Rectal smooth muscle tissue (tissue), 1 donor: ENCODE data around the gene WDR31.
A peak's percentile ranks its signal among the peaks of the same experiment; 100 is the strongest.
"Not testable (repeated sequence)": the region's sequence is repeated elsewhere in the genome, so short reads cannot be mapped to it uniquely, and the experiment has no call there.

Source experiments
- H3K27ac ChIP-seq: one replicate; pipeline ENCODE4 v1.7.0; 2013; ENCODE audit warnings: low read depth, low read length, inconsistent platforms
- H3K27me3 ChIP-seq: one replicate; pipeline ENCODE4 v1.7.0; 2013; ENCODE audit warnings: low read length; ENCODE audit not compliant: control insufficient read depth, insufficient read depth
- H3K36me3 ChIP-seq: one replicate; pipeline ENCODE4 v1.7.0; 2013; ENCODE audit warnings: low read length; ENCODE audit not compliant: control insufficient read depth, insufficient read depth
- H3K4me1 ChIP-seq: one replicate; pipeline ENCODE4 v1.7.0; 2013; ENCODE audit warnings: low read length; ENCODE audit not compliant: control insufficient read depth, insufficient read depth
- H3K4me3 ChIP-seq: one replicate; pipeline ENCODE4 v1.7.0; 2013; ENCODE audit warnings: low read length
- H3K9ac ChIP-seq: one replicate; pipeline ENCODE4 v1.7.0; 2013; ENCODE audit warnings: low read length

The WDR31 gene

DNA sequence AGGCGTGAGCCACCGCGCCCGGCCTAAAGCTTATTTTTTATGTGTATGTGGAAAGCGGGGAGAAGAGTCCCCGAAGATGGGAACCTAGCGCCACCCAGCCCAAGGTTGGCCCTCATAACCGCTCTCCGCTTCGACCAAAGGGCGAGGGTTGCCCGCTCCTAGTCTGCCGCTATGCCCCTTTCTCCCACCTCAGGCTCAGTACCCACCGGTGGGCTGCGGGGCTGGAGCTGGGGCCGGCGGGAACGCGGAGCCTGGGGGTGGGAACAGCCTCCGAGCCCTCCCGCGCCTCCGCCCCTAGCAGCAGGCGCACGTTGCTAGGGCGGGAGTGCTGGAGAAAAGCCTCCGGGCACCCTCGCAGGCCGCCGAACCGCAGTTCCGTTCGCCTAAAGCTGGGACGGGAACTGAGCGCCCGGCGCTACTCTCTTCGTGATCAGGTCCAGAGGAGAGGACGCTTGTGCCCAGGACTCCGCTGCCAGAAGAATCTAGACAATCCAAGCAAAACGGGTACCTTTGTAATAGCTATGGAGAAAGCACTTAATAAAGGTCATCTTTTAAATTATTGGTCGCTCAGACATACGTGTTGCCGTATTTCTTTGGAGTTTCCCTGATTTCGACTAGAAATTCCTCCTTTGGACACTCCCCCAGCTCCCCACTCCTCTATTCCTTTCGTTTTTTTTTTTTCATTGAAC is at the start of gene WDR31:
Gene WDR31, minus strand, starts transcription at position 265 of the 689 bp plus-strand sequence. CDS start 8,253 bp downstream, outside the sequence.
- Histone ChIP-seq H3K4me3 (peak within 1 kb of the TSS; percentile 95), H3K4me1 (peaks cover 10% of the 10 kb centered on the region), H3K27ac (peak within 1 kb of the TSS; percentile 82), H3K27me3 (no peaks in the 10 kb centered on the region), H3K9ac (no peak within 1 kb of the TSS), H3K36me3 (no peaks in the 10 kb centered on the region)

DNA sequence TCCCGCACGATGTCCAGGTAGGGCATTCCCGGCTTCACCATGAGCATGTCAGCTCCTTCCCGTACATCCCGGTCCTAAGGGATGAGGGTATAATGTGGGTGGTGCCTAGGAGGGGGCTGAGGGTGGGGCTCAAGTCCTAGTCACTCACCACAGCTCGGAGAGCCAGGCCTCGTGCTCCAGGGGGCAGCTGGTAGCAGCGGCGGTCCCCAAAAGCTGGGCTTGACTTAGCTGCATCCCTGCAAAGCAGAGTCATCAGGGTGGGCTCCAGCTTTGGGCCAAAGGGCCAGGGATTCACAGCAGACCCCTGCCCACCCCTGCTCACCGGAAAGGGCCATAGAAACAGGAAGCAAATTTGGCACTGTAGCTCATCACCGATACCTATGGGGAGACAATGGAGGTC is 49.4 kb upstream of the WDR31 start:
- Histone ChIP-seq H3K27ac (no peak overlapping the region), H3K4me3 (no peak overlapping the region), H3K36me3 (peaks cover 45% of the 10 kb centered on the region), H3K9ac (no peak overlapping the region), H3K4me1 (no peaks in the 10 kb centered on the region), H3K27me3 (no peaks in the 10 kb centered on the region)

DNA sequence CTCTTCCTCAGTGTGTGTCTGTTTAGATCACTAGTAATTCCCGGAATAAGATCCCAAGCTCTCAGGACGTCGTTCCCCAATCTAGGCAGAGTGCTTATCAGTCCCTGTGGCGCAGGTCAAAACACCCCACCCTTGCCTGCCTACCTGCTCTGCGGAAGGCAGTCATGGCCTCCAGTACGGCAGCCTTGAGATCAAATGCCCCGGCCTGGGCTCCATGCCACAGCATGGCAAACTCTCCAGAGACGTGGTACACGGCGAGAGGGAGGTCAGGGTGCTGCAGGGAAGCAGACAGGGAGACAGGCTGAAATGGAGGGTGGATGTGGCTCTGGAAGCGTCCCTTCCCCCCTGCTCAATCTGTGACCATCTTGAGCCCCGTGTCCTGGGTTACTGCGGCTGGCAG is 48.8 kb upstream of the WDR31 start:
- H3K27me3 ChIP-seq, result no peaks in the 10 kb centered on the region
- peaks cover 45% of the 10 kb centered on the region for H3K36me3 ChIP-seq
- no peak overlapping the region for H3K9ac ChIP-seq
- H3K27ac ChIP-seq, result no peak overlapping the region
- H3K4me1 ChIP-seq, result no peaks in the 10 kb centered on the region
- no peak overlapping the region for H3K4me3 ChIP-seq

DNA sequence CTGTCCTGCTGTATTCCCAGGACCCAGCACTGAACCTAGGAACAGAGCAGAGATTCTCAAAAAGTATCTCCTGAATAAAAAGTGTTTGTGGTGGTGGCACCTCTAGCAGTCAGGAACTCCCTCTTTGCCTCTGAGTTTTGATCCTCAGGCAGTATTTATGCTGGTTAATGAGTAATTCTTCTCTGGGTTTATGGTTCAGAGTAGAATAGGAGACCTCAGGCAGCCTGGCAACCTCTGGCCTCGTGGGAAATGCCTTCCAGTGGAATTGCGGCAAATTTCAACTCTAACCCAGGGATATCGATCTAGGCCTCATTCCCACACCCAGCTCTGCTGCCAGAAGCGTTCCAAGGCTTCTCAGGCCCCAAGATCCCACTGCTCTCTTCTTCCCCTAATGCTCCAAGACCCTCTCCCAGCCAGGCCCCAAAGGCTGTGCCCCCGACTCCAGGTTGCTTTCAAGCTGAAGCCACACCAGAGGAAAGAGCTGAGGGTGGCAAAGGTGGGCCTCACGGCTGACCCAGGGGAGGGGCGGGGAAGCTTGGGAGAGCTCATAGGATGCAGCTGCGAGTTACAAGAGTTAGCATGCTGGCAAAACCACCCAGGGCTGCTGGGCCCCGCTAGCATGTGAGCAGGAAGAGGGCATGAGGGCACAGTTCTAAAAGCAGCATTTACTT is 47.6 kb upstream of the WDR31 start:
- H3K4me1 ChIP-seq, result no peaks in the 10 kb centered on the region
- no peak overlapping the region for H3K27ac ChIP-seq

DNA sequence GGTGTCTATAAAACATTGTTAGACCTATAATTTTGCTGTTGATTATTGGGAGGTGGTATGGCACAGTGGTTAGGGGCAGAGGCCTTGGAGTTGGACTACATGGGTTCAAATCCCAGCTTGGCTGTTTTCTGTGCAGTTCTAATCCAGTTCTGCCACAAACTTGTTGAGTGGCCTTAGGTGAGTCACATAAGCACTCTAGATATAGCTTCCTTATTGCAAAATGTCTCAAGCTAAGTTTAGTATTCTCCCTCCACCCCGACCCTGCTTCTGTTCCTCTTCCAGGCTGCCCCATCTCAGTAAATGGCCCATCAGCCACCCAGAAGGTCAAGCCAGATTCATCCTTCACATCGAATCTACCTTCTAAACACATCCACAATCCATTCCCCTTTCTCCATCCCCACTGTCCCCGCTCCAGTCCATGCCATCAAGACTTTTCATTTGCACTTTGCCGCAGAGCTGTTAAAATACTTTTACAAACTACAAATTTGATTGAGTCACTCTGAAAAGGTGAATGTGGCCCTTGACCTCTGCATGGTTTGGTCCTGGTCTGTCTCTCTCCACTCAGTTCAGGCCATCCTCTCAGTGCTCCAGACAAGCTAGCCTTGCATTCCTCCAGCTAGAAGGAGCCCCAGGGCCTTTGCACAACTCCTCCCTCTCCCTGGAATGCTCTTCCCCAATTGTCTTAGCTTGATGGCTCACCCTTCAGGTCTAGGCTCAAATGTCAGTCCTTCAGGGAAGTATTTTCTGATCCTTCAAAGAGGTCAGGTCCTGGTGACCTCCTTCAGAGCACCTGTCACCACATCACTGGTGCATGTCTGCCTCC is 46.7 kb upstream of the WDR31 start:
- Histone ChIP-seq H3K27ac (no peak overlapping the region), H3K9ac (no peak overlapping the region)

More for the DNA sequence above, 47.6 kb upstream of the WDR31 start:
- H3K27me3 ChIP-seq, result no peaks in the 10 kb centered on the region
- H3K4me3 ChIP-seq, result peak overlapping the region; percentile 30
- no peak overlapping the region for H3K9ac ChIP-seq
- peaks cover 42% of the 10 kb centered on the region for H3K36me3 ChIP-seq

DNA sequence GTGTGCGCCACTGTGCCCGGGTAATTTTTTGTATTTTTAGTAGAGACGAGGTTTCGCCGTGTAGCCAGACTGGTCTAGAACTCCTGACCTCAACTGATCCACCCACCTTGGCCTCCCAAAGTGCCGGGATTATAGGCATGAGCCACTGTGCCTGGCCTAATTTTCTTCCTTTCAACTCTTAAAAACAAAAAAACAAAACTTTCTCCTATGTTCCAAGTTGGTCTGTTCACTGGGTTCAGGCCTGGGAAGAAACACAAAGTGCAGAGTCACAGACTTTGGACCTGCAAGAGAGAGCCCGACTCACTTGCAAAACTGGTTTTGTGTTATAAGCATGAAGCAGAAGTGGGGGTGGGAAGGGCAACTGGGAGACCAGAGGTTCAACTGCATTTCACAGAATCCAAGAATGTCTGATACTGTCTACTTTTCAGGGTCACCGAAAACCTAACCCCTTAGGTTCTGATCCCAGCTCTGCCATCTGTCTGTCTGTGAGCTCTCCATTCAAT is 41.9 kb upstream of the WDR31 start:
- H3K36me3 ChIP-seq, result peaks cover 6% of the 10 kb centered on the region
- H3K4me3 ChIP-seq, result no peak overlapping the region
- no peaks in the 10 kb centered on the region for H3K27me3 ChIP-seq
- H3K9ac ChIP-seq, result no peak overlapping the region
- H3K27ac ChIP-seq, result no peak overlapping the region
- no peaks in the 10 kb centered on the region for H3K4me1 ChIP-seq

More for the DNA sequence above, 46.7 kb upstream of the WDR31 start:
- Histone ChIP-seq H3K36me3 (peaks cover 36% of the 10 kb centered on the region), H3K4me1 (no peaks in the 10 kb centered on the region), H3K27me3 (no peaks in the 10 kb centered on the region), H3K4me3 (peak overlapping the region; percentile 30)

DNA sequence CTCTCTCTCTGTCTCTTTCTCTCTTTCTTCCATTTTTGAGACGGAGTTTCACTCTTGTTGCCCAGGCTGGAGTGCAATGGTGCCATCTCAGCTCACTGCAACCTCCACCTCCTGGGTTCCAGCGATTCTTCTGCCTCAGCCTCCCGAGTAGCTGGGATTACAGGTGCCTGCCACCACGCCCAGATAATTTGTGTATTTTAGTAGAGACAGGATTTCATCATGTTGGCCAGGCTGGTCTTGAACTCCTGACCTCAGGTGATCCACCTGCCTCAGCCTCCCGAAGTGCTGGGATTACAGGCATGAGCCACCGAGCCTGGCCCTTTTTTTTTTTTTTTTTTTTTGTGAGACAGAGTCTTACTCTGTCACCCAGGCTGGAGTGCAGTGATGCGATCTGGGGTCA is 41.4 kb upstream of the WDR31 start:
- H3K4me1 ChIP-seq, H3K4me3 ChIP-seq, H3K27me3 ChIP-seq, H3K27ac ChIP-seq, H3K36me3 ChIP-seq, H3K9ac ChIP-seq: not testable (repeated sequence)

DNA sequence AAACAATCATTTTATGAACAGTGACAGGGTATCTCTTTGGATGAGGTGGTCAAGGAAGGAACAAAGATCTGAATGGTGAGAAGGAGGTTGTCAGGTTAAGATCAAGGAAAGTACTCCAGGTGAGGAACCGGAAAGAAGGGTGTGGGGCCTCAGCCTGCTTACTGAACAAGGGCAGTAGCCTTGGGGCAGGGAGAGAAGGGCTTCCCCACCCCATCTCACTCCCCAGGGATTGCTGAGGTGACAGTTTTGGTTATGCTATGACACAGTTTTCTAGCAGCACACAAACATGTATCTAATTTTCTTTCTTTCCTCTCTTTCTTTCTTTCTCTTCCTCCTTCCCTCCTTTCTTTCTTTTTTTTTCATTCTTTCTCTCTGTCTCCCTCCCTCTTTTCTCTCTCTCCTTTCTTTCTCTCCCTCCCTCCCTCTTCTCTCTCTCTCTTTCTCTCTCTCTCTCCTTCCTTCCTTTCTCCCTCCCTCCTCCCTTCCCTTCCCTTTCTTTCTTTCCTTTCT is 40.8 kb upstream of the WDR31 start:
- Histone ChIP-seq H3K27me3 (no peaks in the 10 kb centered on the region), H3K4me3 (no peak overlapping the region), H3K4me1 (no peaks in the 10 kb centered on the region), H3K9ac (no peak overlapping the region), H3K27ac (no peak overlapping the region), H3K36me3 (no peaks in the 10 kb centered on the region)

DNA sequence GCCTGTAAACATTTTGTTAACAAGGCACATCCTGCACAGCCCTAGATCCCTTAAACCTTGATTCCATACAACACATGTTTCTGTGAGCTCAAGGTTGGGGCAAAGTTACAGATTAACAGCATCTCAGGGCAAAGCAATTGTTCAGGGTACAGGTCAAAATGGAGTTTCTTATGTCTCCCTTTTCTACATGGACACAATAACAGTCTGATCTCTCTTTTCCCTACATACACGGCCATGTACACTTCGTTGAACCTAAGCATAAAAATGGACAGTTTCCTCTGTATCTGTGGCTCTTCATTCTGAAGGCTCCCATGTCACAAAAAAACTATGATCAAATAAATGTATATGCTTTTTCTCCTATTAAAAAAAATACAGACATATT is 39.7 kb upstream of the WDR31 start:
- H3K36me3 ChIP-seq, H3K9ac ChIP-seq, H3K4me3 ChIP-seq, H3K4me1 ChIP-seq, H3K27me3 ChIP-seq, H3K27ac ChIP-seq: not testable (repeated sequence)

DNA sequence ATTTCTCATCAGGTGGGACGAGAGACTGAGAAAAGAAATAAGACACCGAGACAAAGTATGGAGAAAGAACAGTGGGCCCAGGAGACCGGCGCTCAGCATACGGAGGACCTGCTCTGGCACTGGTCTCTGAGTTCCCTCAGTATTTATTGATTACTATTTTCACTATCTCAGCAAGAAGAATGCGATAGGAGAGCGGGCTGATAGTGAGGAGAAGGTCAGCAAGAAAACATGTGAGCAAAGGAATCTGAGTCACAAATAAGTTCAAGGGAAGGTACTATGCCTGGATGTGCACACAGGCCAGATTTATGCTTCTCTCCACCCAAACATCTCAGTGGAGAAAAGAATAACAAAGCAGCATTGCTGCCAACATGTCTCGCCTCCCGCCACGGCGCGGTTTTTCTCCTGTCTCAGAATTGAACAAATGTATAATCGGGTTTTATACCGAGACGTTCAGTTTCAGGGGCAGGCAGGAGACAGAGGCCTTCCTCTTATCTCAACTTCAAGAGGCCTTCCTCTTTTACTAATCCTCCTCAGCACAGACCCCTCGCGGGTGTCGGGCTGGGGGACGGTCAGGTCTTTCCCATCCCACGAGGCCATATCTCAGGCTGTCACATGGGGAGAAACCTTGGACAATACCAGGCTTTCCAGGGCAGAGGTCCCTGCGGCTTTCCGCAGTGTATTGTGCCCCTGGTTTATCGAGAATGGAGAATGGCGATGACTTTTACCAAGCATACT is 39.2 kb upstream of the WDR31 start:
- not testable (repeated sequence) for H3K4me3 ChIP-seq, H3K27ac ChIP-seq, H3K27me3 ChIP-seq, H3K4me1 ChIP-seq, H3K9ac ChIP-seq, H3K36me3 ChIP-seq

DNA sequence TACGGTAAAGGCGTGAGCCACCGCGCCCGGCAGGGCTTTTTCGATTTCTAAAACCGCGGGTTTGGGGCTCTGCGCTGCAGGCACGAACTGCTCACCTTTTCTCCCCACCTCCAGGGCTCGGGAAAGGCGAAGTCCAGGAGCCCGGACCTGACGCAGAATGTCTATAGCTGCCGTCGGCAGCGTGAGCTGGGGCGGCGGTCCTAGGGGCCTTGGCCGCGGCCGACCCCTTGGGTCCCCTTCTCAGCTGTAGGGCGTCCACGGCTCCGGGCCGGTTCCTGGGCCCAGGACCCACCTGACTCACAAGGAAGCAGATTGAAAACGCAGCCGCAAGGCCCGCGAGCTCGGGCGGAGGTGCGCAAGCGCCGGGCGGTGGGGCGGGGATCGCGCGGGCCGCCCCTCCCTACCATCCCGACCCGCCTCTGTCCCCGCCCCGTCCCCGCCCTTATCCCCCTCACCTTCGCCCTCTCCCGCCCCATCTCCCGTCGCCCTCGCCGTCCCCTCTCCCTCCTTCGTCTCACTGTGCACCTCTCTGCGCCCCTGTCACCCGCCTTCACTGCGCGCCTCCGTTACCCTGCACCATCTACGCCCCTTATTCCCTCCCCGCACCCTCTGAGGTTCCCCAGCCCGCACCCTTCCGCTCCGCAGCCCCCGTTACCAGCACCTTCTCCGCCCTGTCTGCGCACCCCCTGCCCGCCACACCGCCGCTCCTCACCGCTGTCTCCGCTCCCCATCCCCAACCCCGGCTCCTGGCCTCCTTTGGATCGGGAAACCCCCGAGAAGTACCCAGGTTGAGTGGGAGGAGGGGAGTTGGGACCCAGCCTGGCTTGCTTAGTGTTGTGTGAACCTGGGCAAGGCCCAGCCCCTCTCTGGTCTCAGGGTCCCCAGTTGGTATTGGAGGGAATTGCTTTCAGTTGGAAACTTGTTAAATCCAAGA is 36.8 kb upstream of the WDR31 start, which contains the start of gene HDHD3:
Gene HDHD3, minus strand, starts transcription at position 353 of the 934 bp plus-strand sequence. CDS start 2,632 bp downstream, outside the sequence.
- Histone ChIP-seq H3K27me3 (no peaks in the 10 kb centered on the region), H3K27ac (peak within 1 kb of the TSS; percentile 88), H3K36me3 (peaks cover 5% of the 10 kb centered on the region), H3K4me1 (no peaks in the 10 kb centered on the region), H3K9ac (peak within 1 kb of the TSS; percentile 80), H3K4me3 (peak within 1 kb of the TSS; percentile 96)
